GM12878 (cell line): ENCODE data around the gene FAR1. TPM values are rescaled to one million over a fixed set of nuclear protein-coding genes. Genes with fewer than 3 reads are reported as not detected.

Source experiments
- ATAC-seq: fragments of 200-7000 bp; cut with Tn5 transposase; 3 replicates; pipeline ENCODE4 v1.9.1; 2020; ENCODE audit warnings: mild to moderate bottlenecking, moderate library complexity
- Bru-seq: library from RNA; stranded (reverse); fragments of 400-500 nt; gene quantifications from one replicate; lab custom pipeline; 2021; lab: Mats Ljungman, UMichigan
- BruChase-seq, 2 experiments: library from RNA; stranded (reverse); fragments of 400-500 nt; gene quantifications; one replicate each; lab custom pipeline; 2021; lab: Mats Ljungman, UMichigan
- BruUV-seq: library from RNA; stranded (reverse); fragments of 400-500 nt; replicated peaks from 2 replicates; lab custom pipeline; 2021; lab: Mats Ljungman, UMichigan
- CTCF ChIA-PET: fragments of 300-600 bp; sonication (Branson Sonifier 250); formaldehyde crosslinking; extraction: SDS; loops from one replicate; lab custom pipeline; 2021; ENCODE audit warnings: inconsistent platforms; lab: Yijun Ruan, JAX
- POLR2A ChIA-PET: fragments of 350-600 bp; formaldehyde crosslinking; extraction: SDS; loops from one replicate; lab custom pipeline; 2021; ENCODE audit warnings: inconsistent platforms; lab: Charles Lee
- RAD21 ChIA-PET: fragments of 300-600 bp; sonication (Branson Sonifier 250); formaldehyde crosslinking; loops from one replicate; lab custom pipeline; 2023; ENCODE audit warnings: antibody characterized with exemption; ENCODE audit not compliant: unreplicated experiment; lab: Charles Lee
- SMC1A ChIA-PET: fragments of 300-600 bp; sonication (Branson Sonifier 250); formaldehyde crosslinking; loops from one replicate; lab custom pipeline; 2023; ENCODE audit not compliant: unreplicated experiment, uncharacterized antibody; lab: Charles Lee
- DNase-seq: peaks from one replicate; pipeline ENCODE4 v3.0.0-alpha.2; 2011; ENCODE audit warnings: low read depth, low spot score
- FAIRE-seq: peaks from 3 replicates; lab custom pipeline; 2011; peaks lifted over from hg19 to GRCh38; lab: Jason Lieb, UNC
- H2AFZ ChIP-seq: 2 replicates; pipeline ENCODE4 v1.6.0; 2011; ENCODE audit warnings: low read depth, low read length, control low read depth; ENCODE audit not compliant: control insufficient read depth
- H3K27ac ChIP-seq: 2 replicates; pipeline ENCODE4 v1.5.1; 2011; ENCODE audit warnings: control low read depth; ENCODE audit not compliant: control insufficient read depth, insufficient read depth
- H3K27me3 ChIP-seq, 2 experiments: replicated peaks in 1 of 2; 2 replicates each; pipeline versions ENCODE4 v1.6.0 to v1.6.1; 2011; ENCODE audit warnings: low read length in 1 of 2; ENCODE audit not compliant: control insufficient read depth in 2 of 2, insufficient read depth in 2 of 2
- H3K36me3 ChIP-seq, 2 experiments: 2 replicates each; pipeline ENCODE4 v1.5.1; 2011; ENCODE audit warnings: low read length in 1 of 2; ENCODE audit not compliant: control insufficient read depth in 2 of 2, insufficient read depth in 2 of 2
- H3K4me1 ChIP-seq: 2 replicates; pipeline ENCODE4 v1.6.1; 2011; ENCODE audit warnings: mild to moderate bottlenecking, low read length, moderate library complexity, mixed read lengths; ENCODE audit not compliant: control insufficient read depth, insufficient read depth
- H3K4me2 ChIP-seq: 2 replicates; pipeline ENCODE4 v1.6.0; 2011; ENCODE audit warnings: control low read depth; ENCODE audit not compliant: control insufficient read depth, insufficient read depth
- H3K4me3 ChIP-seq: fragments of 200-600 bp; sonication (generic); 2 replicates; pipeline ENCODE4 v1.5.1; 2016
- H3K79me2 ChIP-seq: 2 replicates; pipeline ENCODE4 v1.6.0; 2011; ENCODE audit warnings: low read length; ENCODE audit not compliant: control insufficient read depth, insufficient read depth
- H3K9ac ChIP-seq: 2 replicates; pipeline ENCODE4 v1.8.0; 2011; ENCODE audit warnings: low read length, control low read depth, mixed read lengths; ENCODE audit not compliant: control insufficient read depth, insufficient read depth
- H3K9me3 ChIP-seq: replicated peaks from 3 replicates; pipeline ENCODE4 v1.5.1; 2011; ENCODE audit warnings: mild to moderate bottlenecking, low read length; ENCODE audit not compliant: control insufficient read depth, insufficient read depth
- H4K20me1 ChIP-seq: 2 replicates; pipeline ENCODE4 v1.6.0; 2011; ENCODE audit not compliant: control insufficient read depth, insufficient read depth
- CBX5 ChIP-seq: sonication (generic); IDR thresholded peaks from 2 replicates; pipeline ENCODE4 v1.6.1; 2016; ENCODE audit warnings: low read depth, moderate library complexity, mild to moderate bottlenecking, inconsistent platforms
- EGR1 ChIP-seq, 2 experiments: IDR thresholded peaks; 1 replicate in 1 of 2; 2 replicates in 1 of 2; pipeline ENCODE4 v1.6.1; 2011 to 2012; ENCODE audit warnings: low read depth in 2 of 2, low read length in 2 of 2, borderline replicate concordance in 1 of 2, mild to moderate bottlenecking in 1 of 2, moderate library complexity in 1 of 2
- GATAD2B ChIP-seq: fragments of 450-650 bp; conservative IDR thresholded peaks from 2 replicates; pipeline ENCODE4 v1.6.1; 2017; ENCODE audit warnings: low read depth, mild to moderate bottlenecking, moderate library complexity
- IRF3 ChIP-seq: fragments of 450-650 bp; IDR thresholded peaks from 2 replicates; pipeline ENCODE4 v1.6.1; 2014; ENCODE audit warnings: mild to moderate bottlenecking
- KAT2A ChIP-seq: conservative IDR thresholded peaks from 2 replicates; pipeline ENCODE4 v1.6.1; 2011; ENCODE audit warnings: low read depth, low read length; ENCODE audit not compliant: control insufficient read depth
- NFXL1 ChIP-seq: fragments of 450-650 bp; IDR thresholded peaks from 2 replicates; pipeline ENCODE4 v1.6.1; 2017; ENCODE audit warnings: antibody characterized with exemption, mild to moderate bottlenecking, borderline replicate concordance
- NR2C1 ChIP-seq: fragments of 450-650 bp; IDR thresholded peaks from 2 replicates; pipeline ENCODE4 v1.6.1; 2017; ENCODE audit warnings: antibody characterized with exemption, mild to moderate bottlenecking, moderate library complexity
- PAX5 ChIP-seq: IDR thresholded peaks from 2 replicates; pipeline ENCODE4 v1.6.1; 2011; ENCODE audit warnings: low read depth, low read length, borderline replicate concordance
- RELB ChIP-seq: fragments of 450-650 bp; IDR thresholded peaks from 2 replicates; pipeline ENCODE4 v1.6.1; 2017; ENCODE audit warnings: low read depth, mild to moderate bottlenecking, moderate library complexity
- WGBS: methylation state at CpG from one replicate; pipeline ENCODE4 v1.1.6; 2016; ENCODE audit warnings: low lambda C conversion rate; ENCODE audit not compliant: insufficient replicate concordance, insufficient coverage; ENCODE audit errors: missing lambda C conversion rate; 5-methylcytosine and 5-hydroxymethylcytosine counted together
- in situ Hi-C: fragments of 300-500 bp; cut with MboI; formaldehyde crosslinking; loops from 9 replicates; pipeline ENCODE4 v1.14.3; 2018; ENCODE audit warnings: mixed read lengths
- intact Hi-C: fragments of 100-400 bp; cut with micrococcal nuclease; formaldehyde crosslinking; loops from one replicate; pipeline ENCODE4 v1.14.2; 2022; ENCODE audit not compliant: unreplicated experiment
- long read RNA-seq, 2 experiments: library from polyadenylated mRNA; unstranded; transcript quantifications; one replicate each; pipeline ENCODE4 v2.0.0, GENCODE V29; 2019 to 2020
- polyA minus RNA-seq, 3 experiments: library from RNA; depleted of rRNA, polyadenylated mRNA; stranded (reverse); fragments of >200 nt; gene quantifications; 2 replicates each; pipeline ENCODE4 v1.2.3, GENCODE V29; 2011
- polyA plus RNA-seq, 11 experiments: library from polyadenylated mRNA; depleted of rRNA in 4 of 11; unstranded in 6 of 11; stranded (reverse) in 5 of 11; fragments of >200 nt; fragmentation: Nextera tagmentation in 4 of 11; fragmentation: Illumina TruSeq in 1 of 11; extraction: Ambion mirVana in 4 of 11; extraction: Trizol in 1 of 11; gene quantifications; 1 replicate in 1 of 11; 2 replicates in 10 of 11; pipeline versions ENCODE4 v1.2.1 to v1.2.3, GENCODE V29; 2011 to 2016; ENCODE audit warnings: inconsistent platforms in 2 of 11, missing spikeins in 2 of 11, low read depth in 1 of 11
- total RNA-seq, 4 experiments: library from RNA; depleted of rRNA in 3 of 4; stranded (reverse); fragments of >200 nt in 3 of 4; fragmentation: Illumina TruSeq in 1 of 4; extraction: Trizol in 1 of 4; gene quantifications; 2 replicates each; pipeline versions ENCODE4 v1.2.1 to v1.2.3, GENCODE V29; 2013 to 2021

The FAR1 gene
- total RNA-seq (2013; cell fraction: nucleolus; rRNA removed) = 304 and 312 TPM in 2 replicates
- total RNA-seq (2014; rRNA removed) (27.3 and 32.8 TPM in 2 replicates), total RNA-seq (2014; rRNA removed; fragmentation: Illumina TruSeq; extraction: Trizol) (39.2 and 41.5 TPM in 2 replicates), total RNA-seq (2021) (37.8 and 42.7 TPM in 2 replicates), polyA plus RNA-seq (2011; rRNA removed) (73.9 and 118 TPM in 2 replicates), polyA plus RNA-seq (2014; fragmentation: Illumina TruSeq; extraction: Trizol) (41.1 and 54.7 TPM in 2 replicates), polyA plus RNA-seq (2014; fragmentation: Nextera tagmentation; extraction: Ambion mirVana) (10 to 100 TPM; 10.1 to 11.5 TPM), polyA plus RNA-seq (2014; rRNA removed) (27.4 and 29.8 TPM in 2 replicates), polyA plus RNA-seq (2016; fragmentation: Nextera tagmentation; extraction: Ambion mirVana) (10 to 100 TPM; 30.3 to 31.2 TPM), polyA minus RNA-seq (2011; rRNA and poly(A)+ RNA removed) (72.1 and 117 TPM in 2 replicates), Bru-seq, nascent RNA (percentile 92 among the genes with signal in this experiment), BruChase-seq, experiment 1, labeled RNA remaining after a 6-hour chase (percentile 95 among the genes with signal in this experiment), BruChase-seq, experiment 2, labeled RNA remaining after a 2-hour chase (percentile 97 among the genes with signal in this experiment)
- polyA plus RNA-seq (2011; ENCODE audit: low read depth) = 6.7 TPM
- 29.0 and 29.8 TPM in 2 replicates for polyA plus RNA-seq (2011; cell fraction: cytosol; rRNA removed)
- 77.4 and 83.8 TPM in 2 replicates for polyA plus RNA-seq (2011; cell fraction: nucleus; rRNA removed)
- polyA plus RNA-seq (2012) = 13.0 and 14.5 TPM in 2 replicates
- polyA minus RNA-seq (2011; cell fraction: cytosol; rRNA and poly(A)+ RNA removed) = 24.2 and 26.6 TPM in 2 replicates
- 48.6 and 56.4 TPM in 2 replicates for polyA minus RNA-seq (2011; cell fraction: nucleus; rRNA and poly(A)+ RNA removed)
- long read RNA-seq, experiment 1, full-length matches to known transcripts = 1 of 2 reads
- long read RNA-seq, experiment 1, partial matches to known transcripts = 0 of 2 reads
- long read RNA-seq, experiment 1, other reads (novel, unspliced or antisense) = 1 of 2 reads
- long read RNA-seq, experiment 2, full-length matches to known transcripts = 25 of 47 reads
- long read RNA-seq, experiment 2, partial matches to known transcripts = 7 of 47 reads
- long read RNA-seq, experiment 2, other reads (novel, unspliced or antisense) = 15 of 47 reads

- WGBS = under 1% methylated on average over 88 of the region's 104 CpGs
- CTCF ChIA-PET = interaction anchor here (0.6 to 1.4 kb wide), 6 partner anchors 9 to 67 kb away, joined by 3 to 7 read pairs (median 3); no protein-coding TSS in a partner anchor
- peak within 1 kb of the TSS; percentile 99 for H2AFZ ChIP-seq
- no peaks in the 10 kb centered on the region for H4K20me1 ChIP-seq
- BruUV-seq = no TSS peak
- POLR2A ChIA-PET = interaction anchor here (0.6 to 1.9 kb wide), 5 partner anchors 12 to 1547 kb away, joined by 3 to 8 read pairs (median 3); partner anchors contain the start of gene BTBD10
- H3K79me2 ChIP-seq = peaks cover 48% of the 10 kb centered on the region
- peak within 1 kb of the TSS; percentile 81 for H3K27ac ChIP-seq
- H3K4me1 ChIP-seq = peaks cover 19% of the 10 kb centered on the region
- peak; percentile 91 for ATAC-seq
- intact Hi-C loops = loop anchor here (5.0 to 10.0 kb wide), 2 partner anchors 206 to 334 kb away; partner anchors contain the start of gene BTBD10
- SMC1A ChIA-PET = interaction anchor here (1.1 to 2.0 kb wide), 3 partner anchors 12 to 204 kb away, joined by 5 to 9 read pairs (median 6); partner anchors contain the start of gene BTBD10
- in situ Hi-C loops = no loop called here
- no peaks in the 10 kb centered on the region for H3K27me3 ChIP-seq
- peak within 1 kb of the TSS; percentile 74 for H3K9ac ChIP-seq
- DNase-seq = peak; percentile 95
- no peaks in the 10 kb centered on the region for H3K36me3 ChIP-seq
- peak within 1 kb of the TSS; percentile 96 for H3K4me2 ChIP-seq
- H3K9me3 ChIP-seq = no peaks in the 10 kb centered on the region; the same call in 2 of the 3 replicates
- RAD21 ChIA-PET = interaction anchor here (0.7 to 1.5 kb wide), 3 partner anchors 13 to 53 kb away, joined by 3 to 5 read pairs (median 5); no protein-coding TSS in a partner anchor
- peak; percentile 71 for FAIRE-seq
- peak within 1 kb of the TSS; percentile 77 for H3K4me3 ChIP-seq
- TF ChIP-seq RELB = no peak
- peak; percentile 65 for TF ChIP-seq GATAD2B
- peak; percentile 82 for TF ChIP-seq IRF3
- TF ChIP-seq CBX5 = peak; percentile 74; the same call in 1 of the 2 replicates
- TF ChIP-seq KAT2A = no peak
- peak; percentile 44; the same call in 1 of the 2 replicates for TF ChIP-seq NR2C1
- TF ChIP-seq PAX5 = peak; percentile 17; the same call in 1 of the 2 replicates
- no peak for TF ChIP-seq NFXL1
- peak in 1 of 2 experiments; percentile 85; a peak in 2 of 3 replicates for TF ChIP-seq EGR1 (IDR thresholded peaks at IDR 0.05; ENCODE audit: borderline replicate concordance in 1 of 2, low read depth in 2 of 2, low read length in 2 of 2)
Observed at GRCh38 chr11:13668102-13668956, at the start of gene FAR1. TSS of gene FAR1 (plus strand) at chr11:13668668. CDS start at chr11:13694766, 26,098 bp downstream.
